B cell (primary cell): Measurements from ENCODE around the gene PPP2R2C. TPM values are rescaled to one million over a fixed set of nuclear protein-coding genes. Genes with fewer than 3 reads are reported as not detected.

Source experiments
- ATAC-seq: fragments of 200-7000 bp; cut with Tn5 transposase; one replicate; pipeline ENCODE4 v1.10.0; 2021; ENCODE audit warnings: low read depth, mild to moderate bottlenecking, moderate number of reproducible peaks, moderate library complexity
- CTCF ChIA-PET: fragments of 350-600 bp; sonication (Branson Sonifier 250); formaldehyde crosslinking; loops from one replicate; lab custom pipeline; 2021; ENCODE audit warnings: antibody characterized with exemption, inconsistent platforms; lab: Charles Lee
- POLR2A ChIA-PET: fragments of 350-600 bp; sonication (Branson Sonifier 250); formaldehyde crosslinking; loops from one replicate; lab custom pipeline; 2021; ENCODE audit warnings: antibody characterized with exemption; lab: Charles Lee
- DNase-seq: peaks from one replicate; pipeline ENCODE4 v3.0.0; 2013
- H2AFZ ChIP-seq: 2 replicates; pipeline ENCODE4 v1.6.1; 2012; ENCODE audit warnings: mild to moderate bottlenecking, low read depth, low read length; ENCODE audit not compliant: insufficient read depth, poor library complexity, severe bottlenecking
- H3K27ac ChIP-seq, 2 donors: 1 replicate in 1 of 2; 2 replicates in 1 of 2; pipeline ENCODE4 v1.5.1; 2012 to 2013; ENCODE audit warnings: low read length in 2 of 2, mild to moderate bottlenecking in 2 of 2, moderate library complexity in 1 of 2
- H3K27me3 ChIP-seq, 4 experiments: fragments of 200-600 bp in 1 of 4; sonication (generic) in 1 of 4; replicated peaks in 1 of 4; 1 replicate in 2 of 4; 2 replicates in 2 of 4; pipeline versions ENCODE4 v1.6.1 to v1.7.0; 2013 to 2016; ENCODE audit warnings: low read length in 3 of 4, mild to moderate bottlenecking in 2 of 4, mixed read lengths in 1 of 4, moderate library complexity in 1 of 4; ENCODE audit not compliant: insufficient read depth in 4 of 4, control insufficient read depth in 3 of 4; ENCODE audit errors: control extremely low read depth in 1 of 4
- H3K36me3 ChIP-seq, 2 experiments: replicated peaks in 1 of 2; 1 replicate in 1 of 2; 2 replicates in 1 of 2; pipeline versions ENCODE4 v1.6.1 to v1.7.1; 2013; ENCODE audit warnings: low read length in 1 of 2; ENCODE audit not compliant: insufficient read depth in 2 of 2, control insufficient read depth in 1 of 2; ENCODE audit errors: control extremely low read depth in 1 of 2, extremely low read depth in 1 of 2
- H3K4me1 ChIP-seq, 2 donors: fragments of 200-600 bp in 1 of 2; sonication (generic) in 1 of 2; 1 replicate in 1 of 2; 2 replicates in 1 of 2; pipeline versions ENCODE4 v1.5.1 to v1.6.1; 2013 to 2017; ENCODE audit warnings: low read length in 2 of 2; ENCODE audit not compliant: control insufficient read depth in 2 of 2, insufficient read depth in 2 of 2
- H3K4me2 ChIP-seq: replicated peaks from 2 replicates; pipeline ENCODE3; 2012; ENCODE audit warnings: mild to moderate bottlenecking, low read depth, low read length; ENCODE audit not compliant: poor library complexity, severe bottlenecking
- H3K4me3 ChIP-seq, 5 experiments: fragments of 200-600 bp in 1 of 5; sonication (generic) in 1 of 5; 1 replicate in 3 of 5; 2 replicates in 2 of 5; pipeline versions ENCODE4 v1.5.1 to v1.7.0; 2011 to 2016; ENCODE audit warnings: low read length in 4 of 5, mild to moderate bottlenecking in 4 of 5, low read depth in 2 of 5, control low read depth in 1 of 5, moderate library complexity in 1 of 5; ENCODE audit not compliant: insufficient read depth in 1 of 5; ENCODE audit errors: control extremely low read depth in 1 of 5, extremely low read depth in 1 of 5
- H3K79me2 ChIP-seq: fragments of 200-600 bp; sonication (generic); one replicate; pipeline ENCODE4 v1.6.0; 2016; ENCODE audit warnings: low read length; ENCODE audit not compliant: control insufficient read depth, insufficient read depth
- H3K9ac ChIP-seq: fragments of 200-600 bp; sonication (generic); 2 replicates; pipeline ENCODE4 v1.6.1; 2017; ENCODE audit warnings: mild to moderate bottlenecking, low read length, moderate library complexity
- H3K9me3 ChIP-seq, 3 donors: one replicate each; pipeline versions ENCODE4 v1.6.1 to v1.7.1; 2013; ENCODE audit warnings: low read length in 2 of 3; ENCODE audit not compliant: control insufficient read depth in 2 of 3, insufficient read depth in 1 of 3; ENCODE audit errors: control extremely low read depth in 1 of 3
- H4K20me1 ChIP-seq: 2 replicates; pipeline ENCODE4 v1.6.0; 2012; ENCODE audit warnings: mild to moderate bottlenecking, low read length; ENCODE audit not compliant: insufficient read depth, control insufficient read depth, poor library complexity, severe bottlenecking
- H3K27ac Mint-ChIP-seq: one replicate; pipeline ENCODE4 v1.8.0; 2021; ENCODE audit warnings: mixed read lengths
- H3K27me3 Mint-ChIP-seq: one replicate; pipeline ENCODE4 v1.8.0; 2021; ENCODE audit warnings: mixed read lengths
- H3K4me1 Mint-ChIP-seq: one replicate; pipeline ENCODE4 v1.8.0; 2021; ENCODE audit warnings: mixed read lengths
- H3K4me3 Mint-ChIP-seq: one replicate; pipeline ENCODE4 v1.8.0; 2021; ENCODE audit warnings: mixed read lengths
- H3K9me3 Mint-ChIP-seq: one replicate; pipeline ENCODE4 v1.8.0; 2022; ENCODE audit warnings: mixed read lengths; ENCODE audit not compliant: insufficient read depth
- EZH2 ChIP-seq: IDR thresholded peaks from 2 replicates; pipeline ENCODE4 v1.6.1; 2012; ENCODE audit warnings: borderline replicate concordance, low read depth, mild to moderate bottlenecking, moderate library complexity, low read length; ENCODE audit not compliant: insufficient read depth, poor library complexity, severe bottlenecking
- WGBS: methylation state at CpG from one replicate; pipeline ENCODE4 v1.1.5; 2013; ENCODE audit warnings: missing lambda C conversion rate; ENCODE audit not compliant: insufficient coverage; 5-methylcytosine and 5-hydroxymethylcytosine counted together
- intact Hi-C: fragments of 100-400 bp; cut with micrococcal nuclease; formaldehyde crosslinking; loops from one replicate; pipeline ENCODE4 v1.10.0; 2022
- polyA plus RNA-seq: library from polyadenylated mRNA; depleted of rRNA; stranded (reverse); fragments of >200 nt; gene quantifications from 2 replicates; pipeline ENCODE4 v1.2.3, GENCODE V29; 2012
- total RNA-seq, 2 donors: library from RNA; stranded (reverse); fragments of 120-200 nt in 1 of 2; gene quantifications; 1 replicate in 1 of 2; 2 replicates in 1 of 2; pipeline versions ENCODE4 v1.2.3 to v1.2.4, GENCODE V29; 2013 to 2022
- TF ChIP-seq, protein P1 (sequence below): fragments of 200-600 bp; IDR thresholded peaks from one replicate; pipeline ENCODE4 v1.8.0; 2022; ENCODE audit warnings: antibody characterized with exemption, mild to moderate bottlenecking

PPP2R2C gene
- total and polyA plus RNA-seq, 2 donors (not counting 1 experiment from before 2014, with no cell fraction given) = not detected

DNA sequence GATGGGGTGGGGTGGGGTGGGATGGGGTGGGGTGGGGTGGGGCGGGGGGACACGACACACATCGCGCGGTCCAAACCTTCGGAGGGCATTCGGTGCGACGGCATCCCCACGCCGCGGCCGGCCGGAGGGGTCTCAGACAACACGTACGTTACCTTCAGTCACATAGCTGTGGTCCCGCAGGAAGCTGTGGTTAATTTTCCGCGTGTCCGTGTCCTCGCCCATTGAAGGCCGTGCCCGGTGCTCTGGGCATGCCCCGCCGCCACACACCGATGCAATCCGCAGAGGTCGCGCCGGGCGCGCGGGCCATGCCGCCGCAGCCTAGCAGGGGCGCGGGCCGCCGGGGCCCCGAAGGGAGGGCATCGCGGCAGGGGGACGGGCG lies 417 bp downstream of the PPP2R2C start:
- no peak overlapping the region for H3K27ac Mint-ChIP-seq
- peaks cover 0 to 41% (median 4%) of the 10 kb centered on the region in 4 experiments for H3K27me3 ChIP-seq

DNA sequence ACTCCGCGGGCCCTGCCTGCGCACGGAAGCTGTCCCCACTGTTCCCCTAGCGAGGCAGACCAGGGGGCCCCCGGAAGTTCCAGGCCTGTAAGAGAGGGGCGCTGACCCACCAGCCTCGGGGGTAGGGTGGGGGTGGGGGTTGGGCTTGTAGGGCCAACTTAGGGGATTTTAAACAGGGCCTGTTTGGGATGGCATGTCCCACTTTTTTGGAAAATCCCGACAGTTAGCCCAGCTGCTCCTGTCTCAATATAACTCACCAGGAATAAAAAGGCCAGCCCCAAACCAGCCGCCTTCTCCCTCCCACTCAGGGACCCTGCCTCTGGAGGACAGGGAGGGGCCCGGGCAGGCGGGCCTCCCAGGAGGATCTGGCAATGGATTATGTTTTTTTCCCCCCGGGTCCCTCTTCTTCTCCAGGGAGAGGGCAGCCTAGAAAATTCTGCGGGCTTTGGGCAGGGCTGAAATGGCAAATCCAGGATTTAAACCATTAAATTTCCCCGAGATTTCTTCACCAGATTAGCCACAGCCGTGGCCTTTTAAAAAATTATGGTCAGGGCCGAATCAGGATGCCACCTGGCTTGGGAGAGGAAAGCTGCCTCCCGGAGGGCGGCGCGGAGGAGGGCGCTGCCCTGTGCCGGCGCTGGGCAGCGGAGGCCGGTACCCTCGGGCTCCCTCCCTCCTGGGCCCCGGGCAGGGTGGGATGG lies 957 bp downstream of the PPP2R2C start:
- Mint-ChIP-seq H3K4me1 (peaks cover 8% of the 10 kb centered on the region), H3K9me3 (no peaks in the 10 kb centered on the region), H3K4me3 (no peak overlapping the region), H3K27me3 (peaks cover 57% of the 10 kb centered on the region), H3K27ac (no peak overlapping the region)
- DNase-seq = no peak
- Histone ChIP-seq H3K79me2 (no peaks in the 10 kb centered on the region), H3K4me1 (no peaks in the 10 kb centered on the region), H3K4me2 (no peak overlapping the region), H4K20me1 (no peaks in the 10 kb centered on the region), H3K9ac (no peak overlapping the region), H2AFZ (no peak overlapping the region), H3K27ac (no peak overlapping the region), H3K4me3 (no peak overlapping the region), H3K27me3 (peaks cover 0 to 43% (median 4%) of the 10 kb centered on the region in 4 experiments), H3K36me3 (no peaks in the 10 kb centered on the region), H3K9me3 (peaks cover 0 to 15% (median 0%) of the 10 kb centered on the region in 3 donors)
- ChIA-PET POLR2A (no interaction called here), CTCF (no interaction called here)
- ATAC-seq = no peak
- WGBS = 7% methylated on average over 12 of the region's 28 CpGs
- intact Hi-C loops = no loop called here
- TF ChIP-seq EZH2 = no peak
- TF ChIP-seq, protein P1, sequence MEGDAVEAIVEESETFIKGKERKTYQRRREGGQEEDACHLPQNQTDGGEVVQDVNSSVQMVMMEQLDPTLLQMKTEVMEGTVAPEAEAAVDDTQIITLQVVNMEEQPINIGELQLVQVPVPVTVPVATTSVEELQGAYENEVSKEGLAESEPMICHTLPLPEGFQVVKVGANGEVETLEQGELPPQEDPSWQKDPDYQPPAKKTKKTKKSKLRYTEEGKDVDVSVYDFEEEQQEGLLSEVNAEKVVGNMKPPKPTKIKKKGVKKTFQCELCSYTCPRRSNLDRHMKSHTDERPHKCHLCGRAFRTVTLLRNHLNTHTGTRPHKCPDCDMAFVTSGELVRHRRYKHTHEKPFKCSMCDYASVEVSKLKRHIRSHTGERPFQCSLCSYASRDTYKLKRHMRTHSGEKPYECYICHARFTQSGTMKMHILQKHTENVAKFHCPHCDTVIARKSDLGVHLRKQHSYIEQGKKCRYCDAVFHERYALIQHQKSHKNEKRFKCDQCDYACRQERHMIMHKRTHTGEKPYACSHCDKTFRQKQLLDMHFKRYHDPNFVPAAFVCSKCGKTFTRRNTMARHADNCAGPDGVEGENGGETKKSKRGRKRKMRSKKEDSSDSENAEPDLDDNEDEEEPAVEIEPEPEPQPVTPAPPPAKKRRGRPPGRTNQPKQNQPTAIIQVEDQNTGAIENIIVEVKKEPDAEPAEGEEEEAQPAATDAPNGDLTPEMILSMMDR = no peak

More for the DNA sequence above, 417 bp downstream of the PPP2R2C start:
- no peak overlapping the region for H3K4me3 Mint-ChIP-seq
- DNase-seq = no peak
- TF ChIP-seq, protein P1 = no peak
- TF ChIP-seq EZH2 = no peak
- no peak overlapping the region for H2AFZ ChIP-seq
- H3K79me2 ChIP-seq = no peaks in the 10 kb centered on the region
- H3K27me3 Mint-ChIP-seq = peaks cover 57% of the 10 kb centered on the region
- no peaks in the 10 kb centered on the region for H4K20me1 ChIP-seq
- peaks cover 0 to 17% (median 0%) of the 10 kb centered on the region in 3 donors for H3K9me3 ChIP-seq
- H3K4me1 Mint-ChIP-seq = peaks cover 8% of the 10 kb centered on the region
- ATAC-seq = no peak
- no peak overlapping the region for H3K9ac ChIP-seq
- H3K9me3 Mint-ChIP-seq = no peaks in the 10 kb centered on the region
- no peak overlapping the region for H3K4me2 ChIP-seq
- no peak overlapping the region for H3K27ac ChIP-seq
- ChIA-PET CTCF (no interaction called here), POLR2A (no interaction called here)
- no peak overlapping the region for H3K4me3 ChIP-seq
- H3K4me1 ChIP-seq = no peaks in the 10 kb centered on the region
- H3K36me3 ChIP-seq = no peaks in the 10 kb centered on the region
- WGBS = 6% methylated on average over 39 of the region's 44 CpGs
- intact Hi-C loops = no loop called here
